ENCODE results near the gene PSRC1.
"Not testable (repeated sequence)": the region's sequence is repeated elsewhere in the genome, so short reads cannot be mapped to it uniquely, and the experiment has no call there.

Gene PSRC1

DNA sequence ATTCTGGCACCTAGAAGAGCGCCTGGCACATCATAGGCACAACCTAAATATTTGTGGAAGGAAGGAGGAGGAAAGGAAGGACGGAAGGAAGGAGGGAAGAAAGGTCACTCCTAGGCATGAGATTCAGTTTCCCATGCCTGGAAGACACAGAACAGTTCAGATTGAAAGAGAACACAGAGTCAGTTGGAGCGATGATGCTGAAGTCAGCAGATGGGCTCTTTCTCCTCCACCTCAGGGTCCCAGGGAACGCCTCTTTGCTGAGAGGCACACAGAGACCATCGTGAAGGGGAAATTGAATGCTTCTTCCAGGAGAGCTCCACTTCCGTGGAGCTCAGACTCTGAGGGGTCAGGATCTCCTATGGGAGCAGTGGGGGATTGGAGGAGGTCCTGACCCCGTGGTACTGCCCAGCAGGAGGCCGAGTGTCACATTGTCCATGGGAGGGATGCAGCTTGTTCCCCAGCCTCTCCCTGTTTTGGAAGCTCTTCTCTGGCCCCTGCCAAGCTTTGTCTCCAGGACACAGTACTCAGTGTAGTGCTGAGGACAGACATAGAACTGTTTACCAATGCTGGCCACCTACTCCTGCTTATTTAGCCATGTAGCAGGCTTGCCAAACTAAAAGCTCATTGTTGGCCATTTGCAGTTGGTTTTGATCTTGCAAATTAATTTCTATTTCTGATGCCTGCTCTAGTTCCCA, 21.4 kb upstream of the PSRC1 start:
- Mint-ChIP-seq H3K4me3 (no peak overlapping the region), H3K27me3 (ENCODE audit: low read depth) (peaks cover 14% of the 10 kb centered on the region), H3K4me1 (ENCODE audit: low read depth) (no peaks in the 10 kb centered on the region), H3K36me3 (ENCODE audit: low read depth) (no peaks in the 10 kb centered on the region), H3K27ac (no peak overlapping the region), H3K9me3 (no peaks in the 10 kb centered on the region)

DNA sequence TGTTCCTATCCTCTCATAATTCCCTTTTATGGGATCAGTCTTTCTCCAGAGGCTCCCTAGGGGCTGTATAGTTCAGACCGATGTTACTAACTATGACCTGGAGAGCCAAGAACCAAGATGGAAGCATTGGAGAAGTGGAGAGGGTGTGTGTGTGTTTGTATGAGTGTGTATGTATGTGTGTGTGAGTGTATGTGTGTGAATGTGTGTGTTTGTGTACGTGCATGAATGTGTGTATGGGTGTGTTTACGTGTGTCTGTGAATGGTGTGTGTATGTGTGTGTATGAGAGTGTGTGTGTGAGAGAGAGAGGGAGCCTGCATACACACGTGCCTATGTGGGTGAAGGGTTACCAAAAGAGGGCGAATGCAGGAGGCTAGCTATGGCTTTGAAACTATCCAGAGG, 18.9 kb upstream of the PSRC1 start:
- H3K27me3 Mint-ChIP-seq (ENCODE audit: low read depth), result peaks cover 9% of the 10 kb centered on the region
- H3K4me1 Mint-ChIP-seq (ENCODE audit: low read depth), result peaks cover 2% of the 10 kb centered on the region
- no peaks in the 10 kb centered on the region for H3K9me3 Mint-ChIP-seq
- no peak overlapping the region for H3K4me3 Mint-ChIP-seq
- no peaks in the 10 kb centered on the region for H3K36me3 Mint-ChIP-seq (ENCODE audit: low read depth)
- no peak overlapping the region for H3K27ac Mint-ChIP-seq

DNA sequence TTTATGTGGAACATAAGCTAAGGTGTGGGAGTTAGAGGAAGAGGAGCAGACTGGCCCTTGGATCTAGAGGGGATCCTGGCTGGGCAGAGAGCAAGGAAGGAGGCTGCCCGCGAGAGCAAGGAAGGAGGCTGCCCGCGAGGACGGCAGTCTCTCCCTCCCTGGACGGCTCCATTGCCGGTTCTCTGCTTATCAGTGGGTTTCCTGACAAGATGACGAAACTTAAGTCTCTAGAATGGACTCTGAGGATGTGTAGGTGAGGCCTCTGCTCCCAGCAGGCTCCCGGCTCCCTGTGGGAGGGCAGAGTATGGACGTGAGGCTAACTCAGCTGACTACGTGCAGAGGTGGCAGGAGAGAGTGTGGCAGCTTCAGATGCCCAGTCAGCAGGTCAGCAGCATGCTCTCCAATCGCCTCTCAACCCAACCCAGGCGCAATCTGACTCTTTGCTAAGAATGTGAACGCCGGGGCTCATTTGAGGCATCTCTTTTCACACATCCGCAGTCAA, 17.8 kb upstream of the PSRC1 start:
- no peak overlapping the region for H3K4me3 Mint-ChIP-seq
- no peak overlapping the region for H3K27ac Mint-ChIP-seq
- no peaks in the 10 kb centered on the region for H3K36me3 Mint-ChIP-seq (ENCODE audit: low read depth)
- H3K4me1 Mint-ChIP-seq (ENCODE audit: low read depth), result peaks cover 4% of the 10 kb centered on the region
- H3K27me3 Mint-ChIP-seq (ENCODE audit: low read depth), result peaks cover 10% of the 10 kb centered on the region
- H3K9me3 Mint-ChIP-seq, result no peaks in the 10 kb centered on the region

DNA sequence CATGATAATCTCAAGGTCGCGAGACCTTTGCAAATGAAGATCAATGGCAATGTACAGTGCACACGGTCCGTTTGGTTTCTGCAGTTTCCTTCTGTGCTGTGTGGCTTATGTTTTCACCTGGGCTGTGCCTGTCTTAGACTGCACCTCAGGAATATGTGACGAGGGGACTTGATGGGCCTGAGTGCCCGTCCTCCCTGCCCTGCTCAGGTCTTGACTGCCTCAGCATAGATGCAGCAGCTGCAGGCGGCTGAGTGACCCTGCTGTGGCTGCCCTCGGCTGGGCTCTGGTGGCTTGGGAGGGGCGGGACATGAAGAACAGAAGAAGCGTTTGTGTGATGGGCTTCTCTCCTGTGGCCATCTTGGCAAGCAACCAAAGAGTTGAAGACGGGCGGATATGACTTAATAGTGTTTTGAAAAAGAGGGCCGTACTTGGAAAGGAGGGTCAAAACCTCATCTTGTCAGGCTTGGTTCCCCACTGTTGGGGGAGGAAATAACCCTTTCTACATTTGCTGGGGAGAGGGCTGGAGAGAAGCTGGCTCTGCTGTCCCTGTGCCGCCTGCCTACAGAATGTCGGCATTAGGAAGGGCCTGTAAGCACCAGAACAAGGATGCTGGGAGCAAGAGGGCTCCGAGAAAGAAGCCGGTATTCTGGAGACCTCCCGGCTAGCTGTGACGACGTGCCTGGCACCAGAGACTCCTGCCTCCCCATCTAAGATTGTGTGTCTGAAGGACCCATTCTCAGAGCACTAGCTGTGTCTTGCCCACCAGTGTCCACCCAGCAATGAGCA, 16.8 kb upstream of the PSRC1 start:
- no peaks in the 10 kb centered on the region for H3K36me3 Mint-ChIP-seq (ENCODE audit: low read depth)
- H3K4me1 Mint-ChIP-seq (ENCODE audit: low read depth), result peaks cover 5% of the 10 kb centered on the region
- no peaks in the 10 kb centered on the region for H3K9me3 Mint-ChIP-seq
- no peak overlapping the region for H3K27ac Mint-ChIP-seq
- no peak overlapping the region for H3K4me3 Mint-ChIP-seq
- peaks cover 13% of the 10 kb centered on the region for H3K27me3 Mint-ChIP-seq (ENCODE audit: low read depth)

DNA sequence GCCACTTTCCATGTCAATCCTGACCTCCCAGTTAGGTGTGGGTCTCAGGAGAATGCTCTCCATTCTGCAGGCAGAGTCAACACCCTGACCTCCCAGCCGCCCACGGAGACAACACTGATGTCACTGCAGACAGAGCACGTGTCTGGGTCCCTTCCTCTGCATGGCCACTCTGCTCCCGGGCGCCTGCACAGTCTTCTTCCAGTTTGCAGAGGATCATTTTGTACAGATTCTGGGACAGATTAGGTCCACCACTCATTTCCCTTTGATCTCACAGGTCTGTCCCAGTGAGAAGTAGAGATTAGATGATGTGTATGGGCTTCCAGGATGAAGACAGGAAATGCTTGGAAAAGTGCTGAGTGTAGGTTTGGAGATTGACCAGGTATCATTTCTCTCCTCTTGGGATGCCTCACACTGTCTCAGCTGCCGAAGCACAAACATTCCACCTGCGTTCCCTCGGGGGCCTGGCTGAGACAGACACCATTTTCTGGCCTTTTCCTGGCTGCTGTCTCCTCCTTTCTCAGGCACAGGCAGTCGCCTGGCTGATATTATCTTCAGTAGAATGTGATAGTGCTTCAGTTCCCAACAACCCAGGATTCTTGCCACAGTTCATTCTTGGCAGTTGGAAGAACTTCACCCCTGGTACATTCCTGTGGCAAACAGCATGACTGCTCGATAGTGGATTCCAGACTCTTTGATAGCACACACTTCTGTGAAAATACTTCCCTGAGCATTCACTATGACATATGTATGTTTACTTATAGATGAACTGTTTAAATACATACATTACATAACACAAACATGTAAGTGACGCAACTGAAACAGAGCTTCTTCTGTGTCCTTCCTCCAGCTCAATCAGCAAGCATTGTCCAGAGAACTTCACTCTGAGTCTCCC, 16.0 kb upstream of the PSRC1 start:
- Mint-ChIP-seq H3K27me3 (ENCODE audit: low read depth) (peaks cover 21% of the 10 kb centered on the region), H3K4me1 (ENCODE audit: low read depth) (peaks cover 5% of the 10 kb centered on the region), H3K27ac (no peak overlapping the region), H3K9me3 (no peaks in the 10 kb centered on the region), H3K4me3 (no peak overlapping the region), H3K36me3 (ENCODE audit: low read depth) (no peaks in the 10 kb centered on the region)

DNA sequence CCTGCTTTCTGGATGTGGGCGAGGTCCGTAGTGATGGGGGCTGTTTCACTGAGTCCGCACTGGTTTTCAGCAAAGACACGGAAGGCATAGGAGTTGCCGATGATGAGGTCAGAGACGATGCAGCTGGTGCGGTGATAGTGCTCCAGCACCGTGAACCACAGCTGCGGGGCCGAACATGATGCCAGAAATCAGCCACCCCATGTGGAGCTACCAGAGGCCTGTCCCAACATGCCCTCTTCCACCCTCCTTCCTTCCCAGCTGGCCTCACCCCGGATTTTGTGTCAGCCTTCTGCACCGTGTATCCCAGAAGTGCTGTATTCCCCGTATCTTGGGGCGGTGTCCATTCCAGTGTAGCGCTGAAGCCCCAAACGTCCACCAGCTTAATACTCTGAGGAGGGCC, 13.8 kb upstream of the PSRC1 start:
- H3K4me1 Mint-ChIP-seq (ENCODE audit: low read depth), result peaks cover 5% of the 10 kb centered on the region
- no peaks in the 10 kb centered on the region for H3K36me3 Mint-ChIP-seq (ENCODE audit: low read depth)
- no peak overlapping the region for H3K27ac Mint-ChIP-seq
- peaks cover 21% of the 10 kb centered on the region for H3K27me3 Mint-ChIP-seq (ENCODE audit: low read depth)
- no peak overlapping the region for H3K4me3 Mint-ChIP-seq
- H3K9me3 Mint-ChIP-seq, result no peaks in the 10 kb centered on the region

DNA sequence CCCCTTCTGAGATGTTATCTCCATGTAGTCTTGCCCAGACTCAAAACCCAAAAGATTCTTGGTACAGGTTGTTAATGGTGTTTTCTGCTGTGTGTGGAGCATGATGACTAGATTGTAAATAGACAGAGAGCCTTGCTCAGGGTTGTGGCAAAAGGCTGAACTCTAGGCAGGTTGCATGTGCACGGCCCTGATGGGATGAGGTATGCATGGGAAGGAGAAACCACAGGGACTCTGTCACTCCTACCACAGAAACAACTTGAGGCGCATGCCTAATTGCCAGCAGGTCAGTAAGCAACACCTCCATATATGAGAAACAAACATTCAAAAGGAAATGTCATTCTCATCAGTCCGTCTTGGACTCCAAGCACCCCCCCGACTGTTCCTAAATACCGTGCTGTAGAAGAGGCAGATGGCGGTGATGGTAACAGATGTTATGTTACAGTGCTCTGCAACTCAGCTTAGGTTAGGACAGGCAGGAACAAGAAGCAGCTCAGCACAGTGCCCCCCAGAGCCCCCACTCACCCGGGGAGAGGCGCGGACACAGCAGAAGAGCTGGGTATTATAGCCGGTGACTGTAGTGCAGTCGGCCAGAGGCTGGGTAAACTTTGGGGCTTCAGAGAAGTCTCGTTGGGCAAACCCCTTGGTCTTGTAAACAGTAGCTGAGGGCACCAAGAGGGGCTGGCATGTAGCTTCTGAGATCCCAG, 12.9 kb upstream of the PSRC1 start:
- no peaks in the 10 kb centered on the region for H3K9me3 Mint-ChIP-seq
- H3K4me1 Mint-ChIP-seq (ENCODE audit: low read depth), result peaks cover 5% of the 10 kb centered on the region
- H3K4me3 Mint-ChIP-seq, result no peak overlapping the region
- no peaks in the 10 kb centered on the region for H3K36me3 Mint-ChIP-seq (ENCODE audit: low read depth)
- peaks cover 21% of the 10 kb centered on the region for H3K27me3 Mint-ChIP-seq (ENCODE audit: low read depth)
- H3K27ac Mint-ChIP-seq, result no peak overlapping the region

DNA sequence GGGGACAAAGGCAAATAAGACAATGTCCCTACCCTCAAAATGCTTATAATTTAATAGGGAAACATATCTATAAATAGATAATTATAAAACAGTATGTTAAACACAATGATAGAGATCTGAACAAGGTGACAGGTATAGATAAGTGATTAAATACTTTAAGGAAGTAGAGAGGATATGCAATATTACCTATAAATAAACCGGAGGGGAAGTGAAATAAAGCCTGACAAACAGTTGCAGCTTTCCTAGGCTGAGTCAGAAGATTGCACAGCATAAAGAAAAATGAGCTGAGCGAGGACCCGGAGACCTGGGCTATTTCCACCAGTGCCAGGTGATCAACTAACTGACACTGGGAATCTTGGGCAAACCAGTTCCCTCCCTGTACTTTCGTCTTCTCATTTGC, 11.5 kb upstream of the PSRC1 start:
- no peak overlapping the region for H3K4me3 Mint-ChIP-seq
- no peaks in the 10 kb centered on the region for H3K36me3 Mint-ChIP-seq (ENCODE audit: low read depth)
- peaks cover 18% of the 10 kb centered on the region for H3K27me3 Mint-ChIP-seq (ENCODE audit: low read depth)
- H3K4me1 Mint-ChIP-seq (ENCODE audit: low read depth), result peaks cover 5% of the 10 kb centered on the region
- H3K27ac Mint-ChIP-seq, result no peak overlapping the region
- H3K9me3 Mint-ChIP-seq, result no peaks in the 10 kb centered on the region

DNA sequence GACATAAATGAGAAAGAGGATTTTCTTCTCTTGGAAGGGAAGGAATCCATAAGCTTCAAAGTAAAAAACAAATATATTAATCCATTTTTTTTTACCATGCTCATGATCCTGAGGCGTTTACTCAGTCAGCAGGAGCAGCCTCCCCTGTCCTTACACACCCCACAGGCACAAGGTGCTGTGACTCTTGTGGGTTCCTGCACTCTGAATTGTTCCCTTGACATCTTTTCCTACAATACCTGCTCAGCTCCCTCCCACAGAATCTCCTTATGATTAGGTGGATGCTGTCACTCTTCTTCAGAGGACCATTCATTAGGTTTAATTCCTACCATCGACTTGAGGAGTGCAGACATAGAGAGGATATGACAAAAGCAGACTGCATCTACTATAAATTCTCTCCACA, 10.1 kb upstream of the PSRC1 start:
- H3K36me3 Mint-ChIP-seq (ENCODE audit: low read depth), result no peaks in the 10 kb centered on the region
- H3K9me3 Mint-ChIP-seq, result no peaks in the 10 kb centered on the region
- H3K27me3 Mint-ChIP-seq (ENCODE audit: low read depth), result peaks cover 21% of the 10 kb centered on the region
- H3K27ac Mint-ChIP-seq, result no peak overlapping the region
- no peak overlapping the region for H3K4me3 Mint-ChIP-seq
- peaks cover 3% of the 10 kb centered on the region for H3K4me1 Mint-ChIP-seq (ENCODE audit: low read depth)

DNA sequence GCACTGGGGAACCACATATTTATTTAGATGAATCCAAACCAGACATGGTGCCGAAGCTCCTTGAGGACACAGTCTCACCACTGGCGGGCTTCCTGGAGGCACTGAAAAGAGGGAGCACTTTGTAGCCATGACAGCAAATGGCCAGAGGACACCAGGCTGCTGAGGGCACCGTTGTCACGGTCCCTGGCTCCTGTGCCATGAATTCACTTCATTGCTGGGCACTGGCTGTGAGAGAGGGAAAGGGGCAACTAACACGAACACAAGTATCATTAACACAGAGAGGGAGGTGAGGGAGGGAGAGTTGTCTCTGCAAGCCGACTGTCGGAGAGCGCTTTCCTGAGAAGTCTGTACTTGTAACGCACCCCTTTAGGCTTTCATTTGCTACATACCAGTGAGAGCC, 9.4 kb upstream of the PSRC1 start:
- Mint-ChIP-seq H3K27me3 (ENCODE audit: low read depth) (peaks cover 21% of the 10 kb centered on the region), H3K9me3 (no peaks in the 10 kb centered on the region), H3K27ac (no peak overlapping the region), H3K4me1 (ENCODE audit: low read depth) (peaks cover 3% of the 10 kb centered on the region), H3K36me3 (ENCODE audit: low read depth) (no peaks in the 10 kb centered on the region), H3K4me3 (no peak overlapping the region)

DNA sequence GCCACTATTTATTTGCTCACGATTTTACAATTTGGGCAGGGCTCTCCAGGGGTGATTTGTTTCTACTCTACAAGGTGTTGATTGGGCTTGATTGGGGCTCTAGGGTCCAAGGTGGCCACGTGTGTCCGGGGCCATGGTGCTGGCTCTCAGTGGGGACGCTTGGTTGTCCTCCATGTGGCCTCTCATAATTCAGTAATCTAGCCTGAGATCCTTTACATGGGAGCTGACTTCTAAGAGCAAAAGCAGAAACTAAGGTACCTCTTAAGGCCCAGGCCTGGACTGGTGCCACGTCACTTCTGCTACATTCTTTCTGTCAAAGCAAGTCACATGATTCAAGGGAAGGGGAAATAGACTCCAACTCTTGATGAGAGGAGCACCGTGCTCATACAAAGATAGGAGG, 8.1 kb upstream of the PSRC1 start:
- Mint-ChIP-seq H3K36me3 (ENCODE audit: low read depth) (no peaks in the 10 kb centered on the region), H3K27ac (no peak overlapping the region), H3K4me1 (ENCODE audit: low read depth) (peaks cover 3% of the 10 kb centered on the region), H3K27me3 (ENCODE audit: low read depth) (peaks cover 21% of the 10 kb centered on the region), H3K4me3 (no peak overlapping the region), H3K9me3 (no peaks in the 10 kb centered on the region)

DNA sequence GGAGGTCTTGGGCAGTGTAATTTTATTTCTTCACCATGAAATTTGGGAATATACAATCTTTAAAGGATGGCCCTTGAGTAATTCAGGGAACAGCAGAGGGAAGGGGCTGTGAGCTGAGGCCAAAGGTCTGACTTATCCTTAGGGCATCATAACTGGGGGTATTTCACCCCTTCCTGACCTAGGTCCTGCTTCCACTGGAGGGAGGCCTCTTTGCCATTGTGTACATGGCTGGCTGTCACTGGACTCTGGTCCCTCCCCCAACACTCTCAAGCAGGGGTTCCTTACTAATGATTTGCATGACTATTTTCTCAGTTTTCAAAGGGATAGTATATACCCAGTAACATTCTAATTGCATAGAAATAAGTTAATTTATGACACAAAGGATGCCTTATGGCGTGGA, 7.2 kb upstream of the PSRC1 start:
- Mint-ChIP-seq H3K9me3 (no peaks in the 10 kb centered on the region), H3K4me1 (ENCODE audit: low read depth) (no peaks in the 10 kb centered on the region), H3K36me3 (ENCODE audit: low read depth) (no peaks in the 10 kb centered on the region), H3K4me3 (no peak overlapping the region), H3K27ac (no peak overlapping the region), H3K27me3 (ENCODE audit: low read depth) (peaks cover 17% of the 10 kb centered on the region)

DNA sequence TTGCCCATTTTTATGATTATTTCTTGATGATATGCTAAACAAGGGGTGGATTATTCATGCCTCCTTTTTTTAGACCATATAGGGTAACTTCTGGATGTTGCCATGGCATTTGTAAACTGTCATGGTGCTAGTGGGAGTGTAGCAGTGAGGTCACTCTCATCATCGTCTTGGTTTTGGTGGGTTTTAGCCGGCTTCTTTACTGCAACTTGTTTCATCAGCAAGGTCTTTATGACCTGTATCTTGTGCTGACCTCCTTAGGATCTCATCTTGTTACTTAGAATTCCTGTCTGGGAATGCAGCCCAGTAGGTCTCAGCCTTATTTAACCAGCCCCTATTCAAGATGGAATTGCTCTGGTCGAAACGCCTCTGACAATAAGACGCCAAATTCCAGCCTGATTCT, 3.8 kb upstream of the PSRC1 start:
- H3K27ac Mint-ChIP-seq; H3K4me3 Mint-ChIP-seq; H3K9me3 Mint-ChIP-seq; H3K36me3 Mint-ChIP-seq (ENCODE audit: low read depth); H3K27me3 Mint-ChIP-seq (ENCODE audit: low read depth): not testable (repeated sequence)
- peaks cover 14% of the 10 kb centered on the region for H3K4me1 Mint-ChIP-seq (ENCODE audit: low read depth)

Data from T-helper 1 cell treated with Interleukin-12 subunit alpha and Interleukin-12 subunit beta and Interleukin-4 antibody, amounts not matched to agents 30 μg/mL and 1 μg/mL, for 36 hours (primary cell).